GM21528 (cell line): Measurements from ENCODE around the gene NDUFB10.
"Not testable (repeated sequence)": the region's sequence is repeated elsewhere in the genome, so short reads cannot be mapped to it uniquely, and the experiment has no call there.

Experiments used
- ATAC-seq: cut with Tn5 transposase; IDR thresholded peaks from one replicate; pipeline ENCODE4 v1.9.1; 2021; ENCODE audit warnings: mild to moderate bottlenecking, moderate library complexity; ENCODE audit not compliant: unreplicated experiment, low FRiP score

NDUFB10 gene

DNA sequence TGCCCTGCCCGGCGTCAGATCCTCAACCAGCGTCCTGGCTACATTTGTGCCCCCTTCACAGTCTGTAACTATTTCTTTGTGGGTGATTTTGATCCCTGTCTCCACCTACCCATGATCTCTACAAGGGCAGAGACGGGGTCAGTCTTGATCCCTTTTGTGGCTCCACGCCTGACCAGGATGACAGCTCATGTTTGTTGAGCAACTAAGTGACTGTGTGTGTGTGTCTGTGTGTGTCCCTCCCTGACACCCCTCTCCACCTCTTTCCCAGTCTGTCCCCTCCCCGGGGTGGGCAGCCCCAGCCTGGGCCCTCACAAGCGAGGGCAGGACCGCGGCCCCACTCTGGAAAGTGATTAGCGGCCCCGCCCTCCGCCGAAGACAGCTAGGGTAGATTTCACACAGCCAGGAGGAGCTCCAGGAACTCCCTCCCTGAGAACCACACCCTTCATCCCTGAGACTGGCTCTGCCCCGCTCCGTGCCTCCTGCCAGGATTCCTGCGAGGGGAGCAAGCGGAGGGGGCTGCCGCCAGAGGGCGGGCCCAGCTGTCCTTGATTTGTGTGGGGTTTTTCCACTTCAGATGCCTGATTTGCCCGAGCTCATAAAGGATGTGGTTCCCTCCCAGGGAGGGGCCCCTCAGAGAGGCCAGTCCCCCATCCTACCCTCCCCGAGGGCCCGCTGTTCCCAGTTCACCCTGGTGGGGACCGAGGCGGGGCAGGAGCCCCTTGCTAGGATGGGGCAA is 35.9 kb upstream of the NDUFB10 start:
- ATAC-seq: no peak

DNA sequence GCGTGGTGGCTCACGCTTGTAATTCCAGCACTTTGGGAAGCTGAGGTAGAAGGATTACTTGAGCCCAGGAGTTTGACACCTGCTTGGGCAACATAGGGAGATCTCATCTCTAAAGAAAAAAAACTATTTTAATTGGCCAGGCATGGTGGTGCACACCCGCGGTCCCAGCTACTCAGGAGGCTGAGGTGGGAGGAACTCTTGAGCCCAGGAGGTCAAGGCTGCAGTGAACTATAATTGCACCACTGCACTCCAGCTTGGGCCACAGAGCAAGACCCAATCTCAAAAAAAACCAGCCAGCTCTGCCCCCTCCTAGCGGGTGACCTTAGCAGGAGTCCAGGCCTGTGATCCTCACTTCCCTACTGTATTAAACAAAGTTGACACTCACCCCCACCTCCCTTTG is 35.2 kb upstream of the NDUFB10 start:
- no peak for ATAC-seq

GRCh38 chr16:1926271-1926670 is 33.1 kb upstream of the NDUFB10 start:
- ATAC-seq: no peak

- ATAC-seq: no peak
These were observed 30.2 kb upstream of the NDUFB10 start for GRCh38 chr16:1929105-1929504.

GRCh38 chr16:1929578-1930337 is 29.6 kb upstream of the NDUFB10 start:
- ATAC-seq: peak; percentile 84

- no peak for ATAC-seq
These were observed 29.0 kb upstream of the NDUFB10 start for GRCh38 chr16:1930338-1930720.

GRCh38 chr16:1932050-1933028 is 27.0 kb upstream of the NDUFB10 start:
- ATAC-seq: no peak

GRCh38 chr16:1933097-1933661 is 26.2 kb upstream of the NDUFB10 start:
- no peak for ATAC-seq

GRCh38 chr16:1936945-1937479 is 22.3 kb upstream of the NDUFB10 start:
- no peak for ATAC-seq

GRCh38 chr16:1938316-1938715 is 21.0 kb upstream of the NDUFB10 start:
- no peak for ATAC-seq

DNA sequence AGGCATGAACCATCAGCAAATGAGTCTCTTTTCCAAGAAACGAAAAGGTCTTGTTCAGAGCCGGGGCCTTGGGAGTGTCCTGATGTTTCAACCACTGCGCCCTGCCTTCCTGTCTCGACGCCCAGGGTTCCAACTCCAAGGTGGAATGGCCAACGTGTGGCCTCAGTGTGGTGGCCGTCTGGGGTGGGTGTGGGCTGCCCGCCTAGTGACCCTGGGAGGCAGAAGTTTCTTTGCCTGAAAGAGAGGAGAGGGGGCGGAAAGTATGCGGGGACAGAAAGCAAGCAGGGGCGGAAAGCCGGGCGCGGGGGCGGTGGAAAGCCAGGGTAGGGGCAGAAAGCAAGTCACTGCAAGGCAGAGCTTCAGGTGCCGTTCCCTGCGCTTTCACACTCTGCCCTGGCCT is 20.4 kb upstream of the NDUFB10 start:
- ATAC-seq: no peak

- ATAC-seq: not testable (repeated sequence)
These were observed 19.5 kb upstream of the NDUFB10 start for GRCh38 chr16:1939833-1940232.

- no peak for ATAC-seq
These were observed 18.8 kb upstream of the NDUFB10 start for GRCh38 chr16:1940273-1941161.

- ATAC-seq: no peak
These were observed 17.9 kb upstream of the NDUFB10 start for GRCh38 chr16:1941162-1942046.

- ATAC-seq: no peak
These were observed 17.1 kb upstream of the NDUFB10 start for GRCh38 chr16:1942047-1942809.

DNA sequence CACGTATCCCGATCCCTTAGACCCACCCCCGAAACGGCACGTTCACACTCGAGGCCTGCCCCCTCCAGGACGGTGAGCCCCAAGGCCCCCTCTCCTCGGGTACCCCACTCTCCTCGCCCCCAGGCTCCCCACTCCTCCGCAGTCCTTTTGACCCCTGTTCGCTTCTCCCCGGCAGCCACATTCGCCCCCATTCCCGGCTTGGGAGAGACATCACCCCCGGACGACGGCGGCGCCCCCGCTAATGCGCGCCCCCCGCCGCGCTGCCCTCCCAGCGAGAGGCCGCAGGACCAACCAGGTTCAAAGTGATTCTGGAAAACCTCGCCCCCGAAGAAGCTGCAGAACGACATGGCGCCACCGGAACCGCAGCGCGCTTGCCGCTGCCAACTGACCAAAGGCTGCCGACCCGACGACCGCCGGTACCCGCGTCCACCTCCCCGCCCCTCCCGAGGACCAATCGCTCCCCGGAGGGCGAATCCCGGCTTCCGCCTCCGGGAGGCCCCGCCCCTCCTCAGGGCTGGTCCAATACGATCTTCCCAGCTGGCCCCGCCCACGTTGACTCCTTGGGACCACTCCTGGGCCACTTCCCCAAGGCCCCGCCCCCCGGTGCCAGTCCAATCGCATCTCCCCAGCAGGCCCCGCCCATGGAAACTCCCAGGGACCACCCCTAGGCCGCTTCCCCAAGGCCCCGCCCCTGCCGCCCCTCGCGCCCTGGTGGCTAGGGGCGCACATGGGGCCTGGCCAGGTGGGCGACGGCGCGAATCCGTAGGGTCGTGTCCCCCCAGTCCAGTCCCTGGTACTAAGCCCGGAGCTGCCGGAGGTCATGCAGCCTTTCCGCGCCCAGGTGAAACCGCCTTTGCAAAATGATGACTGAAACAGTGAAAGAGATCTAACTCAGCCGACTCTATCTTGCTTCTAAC is 16.3 kb upstream of the NDUFB10 start, which contains the start of gene MSRB1:
TSS of gene MSRB1 (minus strand) at position 390 of the 917 bp plus-strand sequence. CDS start at position 347, 43 bp downstream.
- peak; percentile 89 for ATAC-seq
